ENCODE results near the gene SLC44A4.
"Not testable (repeated sequence)": the region's sequence is repeated elsewhere in the genome, so short reads cannot be mapped to it uniquely, and the experiment has no call there.

The SLC44A4 gene

GRCh38 chr6:31829633-31830283 lies 49.0 kb downstream of the SLC44A4 start:
- no peak for DNase-seq (ENCODE audit: extremely low read depth, insufficient read length)
- TF ChIP-seq, protein P1, sequence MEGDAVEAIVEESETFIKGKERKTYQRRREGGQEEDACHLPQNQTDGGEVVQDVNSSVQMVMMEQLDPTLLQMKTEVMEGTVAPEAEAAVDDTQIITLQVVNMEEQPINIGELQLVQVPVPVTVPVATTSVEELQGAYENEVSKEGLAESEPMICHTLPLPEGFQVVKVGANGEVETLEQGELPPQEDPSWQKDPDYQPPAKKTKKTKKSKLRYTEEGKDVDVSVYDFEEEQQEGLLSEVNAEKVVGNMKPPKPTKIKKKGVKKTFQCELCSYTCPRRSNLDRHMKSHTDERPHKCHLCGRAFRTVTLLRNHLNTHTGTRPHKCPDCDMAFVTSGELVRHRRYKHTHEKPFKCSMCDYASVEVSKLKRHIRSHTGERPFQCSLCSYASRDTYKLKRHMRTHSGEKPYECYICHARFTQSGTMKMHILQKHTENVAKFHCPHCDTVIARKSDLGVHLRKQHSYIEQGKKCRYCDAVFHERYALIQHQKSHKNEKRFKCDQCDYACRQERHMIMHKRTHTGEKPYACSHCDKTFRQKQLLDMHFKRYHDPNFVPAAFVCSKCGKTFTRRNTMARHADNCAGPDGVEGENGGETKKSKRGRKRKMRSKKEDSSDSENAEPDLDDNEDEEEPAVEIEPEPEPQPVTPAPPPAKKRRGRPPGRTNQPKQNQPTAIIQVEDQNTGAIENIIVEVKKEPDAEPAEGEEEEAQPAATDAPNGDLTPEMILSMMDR (IDR thresholded peaks at IDR 0.05; ENCODE audit: insufficient read depth, low read length, poor library complexity, severe bottlenecking), result peak; percentile 21
- peak overlapping the region; percentile 77 for H3K4me3 ChIP-seq (replicated peaks; ENCODE audit: low read depth, low read length)
- H3K36me3 ChIP-seq (ENCODE audit: control insufficient read depth, insufficient read depth, low read length), result no peaks in the 10 kb centered on the region
- no peaks in the 10 kb centered on the region for H3K27me3 ChIP-seq (replicated peaks; ENCODE audit: control insufficient read depth, insufficient read depth, low read length)

DNA sequence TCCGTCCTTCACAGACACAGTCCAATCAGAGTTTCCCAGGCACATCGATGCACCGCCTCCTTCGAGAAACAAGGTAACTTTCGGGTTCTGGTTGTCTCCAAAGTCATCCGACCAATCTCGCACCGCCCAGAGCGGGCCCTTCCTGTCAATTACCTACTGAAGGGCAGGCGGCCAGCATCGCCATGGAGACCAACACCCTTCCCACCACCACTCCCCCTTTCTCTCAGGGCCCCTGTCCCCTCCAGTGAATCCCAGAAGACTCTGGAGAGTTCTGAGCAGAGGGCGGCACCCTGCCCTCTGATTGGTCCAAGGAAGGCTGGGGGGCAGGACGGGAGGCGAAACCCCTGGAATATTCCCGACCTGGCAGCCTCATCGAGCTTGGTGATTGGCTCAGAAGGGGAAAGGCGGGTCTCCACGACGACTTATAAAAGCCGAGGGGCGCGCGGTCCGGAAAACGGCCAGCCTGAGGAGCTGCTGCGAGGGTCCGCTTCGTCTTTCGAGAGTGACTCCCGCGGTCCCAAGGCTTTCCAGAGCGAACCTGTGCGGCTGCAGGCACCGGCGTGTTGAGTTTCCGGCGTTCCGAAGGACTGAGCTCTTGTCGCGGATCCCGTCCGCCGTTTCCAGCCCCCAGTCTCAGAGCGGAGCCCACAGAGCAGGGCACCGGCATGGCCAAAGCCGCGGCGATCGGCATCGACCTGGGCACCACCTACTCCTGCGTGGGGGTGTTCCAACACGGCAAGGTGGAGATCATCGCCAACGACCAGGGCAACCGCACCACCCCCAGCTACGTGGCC lies 51.3 kb downstream of the SLC44A4 start, which contains the start of gene HSPA1B:
TSS of gene HSPA1B (plus strand) at position 453 of the 794 bp plus-strand sequence. CDS start at position 666, 213 bp downstream.
- H3K36me3 ChIP-seq (ENCODE audit: control insufficient read depth, insufficient read depth, low read length), result no peaks in the 10 kb centered on the region
- peak; percentile 93 for DNase-seq (ENCODE audit: extremely low read depth, insufficient read length)
- TF ChIP-seq, protein P1 (IDR thresholded peaks at IDR 0.05; ENCODE audit: insufficient read depth, low read length, poor library complexity, severe bottlenecking), result no peak

GRCh38 chr6:31826793-31827285 lies 52.0 kb downstream of the SLC44A4 start:
- TF ChIP-seq, protein P1 (IDR thresholded peaks at IDR 0.05; ENCODE audit: insufficient read depth, low read length, poor library complexity, severe bottlenecking), result no peak
- Histone ChIP-seq H3K27me3 (replicated peaks; ENCODE audit: control insufficient read depth, insufficient read depth, low read length) (no peaks in the 10 kb centered on the region), H3K4me3 (replicated peaks; ENCODE audit: low read depth, low read length) (peak overlapping the region; percentile 66), H3K36me3 (ENCODE audit: control insufficient read depth, insufficient read depth, low read length) (no peaks in the 10 kb centered on the region)
- DNase-seq (ENCODE audit: extremely low read depth, insufficient read length), result no peak

More for the DNA sequence above, 51.3 kb downstream of the SLC44A4 start, which contains the start of gene HSPA1B:
- Histone ChIP-seq H3K4me3 (replicated peaks; ENCODE audit: low read depth, low read length) (peak within 1 kb of the TSS; percentile 80), H3K27me3 (replicated peaks; ENCODE audit: control insufficient read depth, insufficient read depth, low read length) (no peaks in the 10 kb centered on the region)

DNA sequence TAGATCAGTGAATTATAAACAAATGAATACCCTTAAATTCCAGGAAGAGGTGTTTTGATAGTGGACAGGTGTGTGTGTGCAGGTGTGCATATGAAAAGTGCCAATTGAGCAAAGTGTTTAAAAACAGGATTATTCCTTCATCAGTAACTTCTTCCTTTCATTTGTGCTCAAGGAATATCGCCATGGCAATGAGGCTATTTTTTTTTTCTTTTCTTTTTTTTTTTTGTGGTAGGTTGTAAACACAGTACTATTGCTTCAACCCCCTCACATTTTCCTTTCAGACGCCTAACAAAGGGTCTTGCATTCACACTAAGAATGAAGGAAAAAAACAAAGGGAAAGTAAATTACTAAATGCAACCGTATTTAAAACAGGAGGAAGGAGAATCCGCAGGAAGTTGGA lies 53.2 kb downstream of the SLC44A4 start:
- TF ChIP-seq, protein P1 (IDR thresholded peaks at IDR 0.05; ENCODE audit: insufficient read depth, low read length, poor library complexity, severe bottlenecking), result no peak
- no peaks in the 10 kb centered on the region for H3K27me3 ChIP-seq (replicated peaks; ENCODE audit: control insufficient read depth, insufficient read depth, low read length)
- no peak overlapping the region for H3K4me3 ChIP-seq (replicated peaks; ENCODE audit: low read depth, low read length)
- DNase-seq (ENCODE audit: extremely low read depth, insufficient read length), result no peak
- H3K36me3 ChIP-seq (ENCODE audit: control insufficient read depth, insufficient read depth, low read length), result no peaks in the 10 kb centered on the region

DNA sequence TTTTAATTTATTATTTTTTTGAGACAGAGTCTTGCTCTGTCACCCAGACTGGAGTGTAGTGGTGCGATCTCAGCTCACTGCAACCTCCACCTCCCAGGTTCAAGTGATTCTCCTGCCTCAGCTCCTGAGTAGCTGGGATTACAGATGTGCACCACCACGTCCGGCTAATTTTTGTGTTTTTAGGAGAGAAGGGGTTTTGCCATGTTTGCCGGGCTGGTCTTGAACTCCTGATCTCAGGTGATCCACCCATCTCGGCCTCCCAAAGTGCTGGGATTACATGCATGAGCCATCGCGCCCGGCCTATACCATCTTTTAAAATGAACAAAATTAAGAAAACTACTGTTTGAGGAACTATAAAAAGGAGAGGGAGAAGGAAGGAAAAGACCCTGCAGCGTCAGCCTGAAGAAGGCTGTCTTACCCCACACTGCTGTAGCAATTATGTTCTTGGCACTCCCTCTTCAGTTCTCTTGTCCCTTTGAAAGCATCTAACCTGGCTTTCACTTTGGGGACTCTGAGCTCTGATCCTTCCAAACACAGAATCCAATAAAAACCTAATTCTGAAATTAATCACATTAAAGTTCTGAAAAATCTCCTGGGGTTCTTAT lies 55.1 kb downstream of the SLC44A4 start:
- H3K36me3 ChIP-seq (ENCODE audit: control insufficient read depth, insufficient read depth, low read length); H3K4me3 ChIP-seq (replicated peaks; ENCODE audit: low read depth, low read length): not testable (repeated sequence)

More for the DNA sequence above, 55.1 kb downstream of the SLC44A4 start:
- not testable (repeated sequence) for DNase-seq (ENCODE audit: extremely low read depth, insufficient read length); H3K27me3 ChIP-seq (replicated peaks; ENCODE audit: control insufficient read depth, insufficient read depth, low read length)
